Glutamatergic neuron (in vitro differentiated cells): ENCODE results near the gene CADM2. TPM values are rescaled to one million over a fixed set of nuclear protein-coding genes. Genes with fewer than 3 reads are reported as not detected.

Source experiments
- DNase-seq: peaks from one replicate; pipeline ENCODE4 v3.0.0; 2022
- H3K27ac Mint-ChIP-seq: one replicate; pipeline ENCODE4 v1.8.0; 2020; ENCODE audit warnings: mild to moderate bottlenecking, mixed read lengths, inconsistent platforms; ENCODE audit not compliant: unreplicated experiment
- H3K27me3 Mint-ChIP-seq: one replicate; pipeline ENCODE4 v1.8.0; 2020; ENCODE audit warnings: mild to moderate bottlenecking, moderate library complexity, mixed read lengths, inconsistent platforms; ENCODE audit not compliant: unreplicated experiment
- H3K36me3 Mint-ChIP-seq: one replicate; pipeline ENCODE4 v1.8.0; 2020; ENCODE audit warnings: mild to moderate bottlenecking, mixed read lengths, inconsistent platforms; ENCODE audit not compliant: unreplicated experiment
- H3K4me1 Mint-ChIP-seq: one replicate; pipeline ENCODE4 v1.8.0; 2020; ENCODE audit warnings: mild to moderate bottlenecking, low read depth, mixed read lengths, inconsistent platforms; ENCODE audit not compliant: unreplicated experiment
- H3K4me3 Mint-ChIP-seq: one replicate; pipeline ENCODE4 v1.8.0; 2020; ENCODE audit warnings: mild to moderate bottlenecking, mixed read lengths, inconsistent platforms; ENCODE audit not compliant: unreplicated experiment
- H3K9me3 Mint-ChIP-seq: one replicate; pipeline ENCODE4 v1.8.0; 2020; ENCODE audit warnings: mild to moderate bottlenecking, moderate library complexity, mixed read lengths, inconsistent platforms; ENCODE audit not compliant: unreplicated experiment
- total RNA-seq: library from RNA; stranded (reverse); fragmentation: NEBNext Ultra II Directional; extraction: Animal tissue kit (Norgen Biotek cat#: 25700); gene quantifications from one replicate; pipeline ENCODE4 v1.2.1, GENCODE V29; 2021; ENCODE audit not compliant: unreplicated experiment
- TF ChIP-seq, protein P1 (sequence below): fragments of 200-600 bp; sonication (generic); IDR thresholded peaks from one replicate; pipeline ENCODE4 v1.5.0; 2021; ENCODE audit not compliant: partially characterized antibody, unreplicated experiment

CADM2 gene
- total RNA-seq, 1 donor from 2014 or later, result 233 TPM

DNA sequence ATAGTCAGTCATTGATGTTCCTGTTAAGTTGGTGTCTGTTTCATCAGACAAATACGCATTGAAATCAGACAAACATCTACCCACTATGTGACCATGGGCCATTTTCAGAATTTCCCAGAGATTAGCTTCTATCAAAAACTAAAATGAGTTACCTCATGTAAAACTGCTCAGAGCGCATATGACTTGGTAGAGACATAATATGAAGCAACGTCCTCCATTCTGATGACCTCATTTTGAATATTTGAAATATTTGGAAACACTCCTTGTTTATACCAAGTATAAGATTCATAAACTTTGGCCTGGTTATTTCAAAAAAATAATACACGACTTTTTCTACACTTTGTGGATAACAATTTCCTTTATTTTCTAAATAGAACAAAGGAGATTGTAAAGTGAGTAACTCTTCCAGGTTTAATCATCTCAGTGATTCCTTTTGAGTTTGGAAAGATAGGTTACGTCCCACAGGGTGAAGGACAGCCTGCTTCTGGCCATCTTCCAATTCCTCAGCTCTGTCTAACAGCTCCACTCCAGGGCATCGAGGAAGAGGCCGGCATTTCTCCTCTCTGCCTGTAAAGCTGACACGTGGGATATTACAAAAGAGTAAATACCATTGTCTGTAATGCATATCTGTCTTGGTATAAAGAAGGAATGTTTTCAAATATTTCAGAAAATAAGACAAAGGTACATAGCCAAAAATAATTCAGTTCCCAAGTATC, 122.6 kb downstream of the CADM2 start:
- no peaks in the 10 kb centered on the region for H3K9me3 Mint-ChIP-seq
- TF ChIP-seq, protein P1, sequence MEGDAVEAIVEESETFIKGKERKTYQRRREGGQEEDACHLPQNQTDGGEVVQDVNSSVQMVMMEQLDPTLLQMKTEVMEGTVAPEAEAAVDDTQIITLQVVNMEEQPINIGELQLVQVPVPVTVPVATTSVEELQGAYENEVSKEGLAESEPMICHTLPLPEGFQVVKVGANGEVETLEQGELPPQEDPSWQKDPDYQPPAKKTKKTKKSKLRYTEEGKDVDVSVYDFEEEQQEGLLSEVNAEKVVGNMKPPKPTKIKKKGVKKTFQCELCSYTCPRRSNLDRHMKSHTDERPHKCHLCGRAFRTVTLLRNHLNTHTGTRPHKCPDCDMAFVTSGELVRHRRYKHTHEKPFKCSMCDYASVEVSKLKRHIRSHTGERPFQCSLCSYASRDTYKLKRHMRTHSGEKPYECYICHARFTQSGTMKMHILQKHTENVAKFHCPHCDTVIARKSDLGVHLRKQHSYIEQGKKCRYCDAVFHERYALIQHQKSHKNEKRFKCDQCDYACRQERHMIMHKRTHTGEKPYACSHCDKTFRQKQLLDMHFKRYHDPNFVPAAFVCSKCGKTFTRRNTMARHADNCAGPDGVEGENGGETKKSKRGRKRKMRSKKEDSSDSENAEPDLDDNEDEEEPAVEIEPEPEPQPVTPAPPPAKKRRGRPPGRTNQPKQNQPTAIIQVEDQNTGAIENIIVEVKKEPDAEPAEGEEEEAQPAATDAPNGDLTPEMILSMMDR, result no peak
- no peak for DNase-seq
- no peak overlapping the region for H3K4me3 Mint-ChIP-seq
- H3K36me3 Mint-ChIP-seq, result no peaks in the 10 kb centered on the region
- H3K27me3 Mint-ChIP-seq, result no peaks in the 10 kb centered on the region
- H3K4me1 Mint-ChIP-seq, result no peaks in the 10 kb centered on the region
- no peak overlapping the region for H3K27ac Mint-ChIP-seq

DNA sequence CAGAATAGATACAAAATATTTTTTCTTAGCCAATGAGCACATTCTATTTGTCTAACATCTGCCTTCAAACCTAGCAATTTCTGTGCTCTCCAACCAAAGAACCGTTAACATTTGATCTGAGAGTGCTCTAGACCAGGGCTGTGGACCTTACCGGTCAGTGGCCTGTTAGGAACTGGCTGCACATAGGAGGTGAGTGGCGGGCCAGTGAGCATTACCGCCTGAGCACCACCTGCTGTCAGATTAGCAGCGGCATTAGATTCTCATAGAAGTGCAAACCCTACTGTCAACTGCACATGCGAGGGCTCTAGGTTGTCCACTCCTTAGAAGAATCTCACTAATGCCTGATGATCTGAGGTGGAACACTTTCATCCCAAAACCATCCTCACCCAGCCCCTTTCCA, 131.7 kb downstream of the CADM2 start:
- Mint-ChIP-seq H3K27ac (no peak overlapping the region), H3K4me3 (no peak overlapping the region), H3K36me3 (no peaks in the 10 kb centered on the region), H3K27me3 (no peaks in the 10 kb centered on the region), H3K4me1 (peaks cover 2% of the 10 kb centered on the region), H3K9me3 (no peaks in the 10 kb centered on the region)
- peak; percentile 12 for DNase-seq
- TF ChIP-seq, protein P1, result no peak

DNA sequence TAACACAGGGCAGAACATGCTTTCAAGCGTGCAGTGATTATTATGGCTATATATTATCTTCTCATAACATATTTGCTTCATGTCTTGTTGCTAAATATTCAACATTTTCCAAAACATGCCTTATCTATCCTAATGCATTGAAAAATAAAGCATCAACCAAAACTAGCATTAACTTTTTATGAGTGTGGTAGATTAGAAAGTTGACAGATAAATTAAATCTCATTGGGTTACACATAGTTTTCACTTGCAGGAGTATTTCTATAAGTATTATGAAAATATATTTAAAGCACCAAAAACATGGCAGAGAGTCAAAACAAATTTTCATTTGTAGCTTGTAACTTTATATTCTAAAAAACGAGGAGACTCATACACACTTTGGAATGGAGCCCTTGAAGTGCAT, 141.5 kb downstream of the CADM2 start:
- TF ChIP-seq, protein P1, result no peak
- H3K4me3 Mint-ChIP-seq, result no peak overlapping the region
- no peak overlapping the region for H3K27ac Mint-ChIP-seq
- no peaks in the 10 kb centered on the region for H3K27me3 Mint-ChIP-seq
- DNase-seq, result no peak
- H3K36me3 Mint-ChIP-seq, result peaks cover 5% of the 10 kb centered on the region
- H3K4me1 Mint-ChIP-seq, result no peaks in the 10 kb centered on the region
- no peaks in the 10 kb centered on the region for H3K9me3 Mint-ChIP-seq

DNA sequence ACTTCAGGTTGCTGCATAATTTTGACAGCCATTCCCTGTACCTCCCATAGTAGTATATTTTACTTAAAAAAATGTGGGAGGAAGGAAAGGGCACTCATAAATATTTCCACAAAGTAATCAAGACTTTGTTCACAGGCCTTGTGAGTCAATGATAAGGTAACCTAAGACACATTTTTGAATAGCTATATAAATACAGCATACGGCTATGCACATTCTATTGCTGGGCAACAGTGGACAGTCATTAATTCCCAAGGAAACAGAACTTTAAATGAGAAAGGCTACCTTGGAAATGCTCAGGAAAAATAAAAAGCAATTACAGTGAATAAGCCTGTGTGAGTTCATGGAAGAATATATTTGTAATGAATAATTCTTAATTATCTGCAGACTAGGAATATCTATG, 144.0 kb downstream of the CADM2 start:
- Mint-ChIP-seq H3K4me1 (no peaks in the 10 kb centered on the region), H3K9me3 (no peaks in the 10 kb centered on the region), H3K27me3 (no peaks in the 10 kb centered on the region), H3K27ac (no peak overlapping the region), H3K4me3 (no peak overlapping the region), H3K36me3 (peaks cover 5% of the 10 kb centered on the region)
- TF ChIP-seq, protein P1, result no peak
- DNase-seq, result no peak

DNA sequence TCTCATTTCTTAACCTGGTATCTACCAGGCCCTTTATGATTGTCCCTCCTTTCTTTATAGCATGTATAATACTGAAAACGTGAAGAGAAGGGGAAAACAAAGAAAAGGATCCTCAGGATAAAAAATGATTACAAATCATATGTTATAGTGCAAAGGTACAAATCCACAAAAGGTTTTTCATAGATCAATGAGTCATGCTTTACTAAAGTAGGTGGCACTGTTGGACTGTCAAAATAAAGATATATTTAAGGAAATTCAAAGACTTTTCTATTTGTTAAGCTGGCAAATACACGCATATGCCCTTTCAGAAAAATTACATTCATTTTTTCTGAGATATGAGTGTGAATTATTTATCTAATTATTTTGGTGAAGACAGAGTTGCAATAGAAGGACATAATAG, 151.6 kb downstream of the CADM2 start:
- no peak for DNase-seq
- Mint-ChIP-seq H3K9me3 (peaks cover 2% of the 10 kb centered on the region), H3K27me3 (no peaks in the 10 kb centered on the region), H3K4me1 (no peaks in the 10 kb centered on the region), H3K27ac (no peak overlapping the region), H3K4me3 (no peak overlapping the region), H3K36me3 (no peaks in the 10 kb centered on the region)
- TF ChIP-seq, protein P1, result no peak
